Pons (tissue), 1 donor: ENCODE data around the gene HECTD1.

Source experiments
- DNase-seq: peaks from one replicate; pipeline ENCODE4 v3.0.0-alpha.2; 2016; ENCODE audit warnings: low spot score

Gene HECTD1

DNA sequence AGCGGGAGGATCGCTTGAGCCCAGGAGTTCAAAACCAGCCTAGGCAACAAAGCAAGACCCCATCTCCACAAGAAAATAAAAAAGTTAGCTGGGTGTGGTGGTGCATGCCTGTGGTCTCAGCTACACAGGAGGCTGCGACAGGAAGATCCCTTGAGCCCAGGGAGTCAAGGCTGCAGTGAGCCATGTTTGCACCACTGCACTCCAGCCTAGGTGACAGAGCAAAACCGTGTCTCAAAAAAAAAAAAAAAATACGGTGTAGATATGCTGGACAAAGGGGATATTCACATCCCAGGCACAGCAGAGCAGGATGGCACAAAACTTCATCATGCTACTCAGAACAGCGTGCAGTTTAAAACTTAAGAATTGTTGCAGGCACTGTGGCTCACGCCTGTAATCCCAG is 156.6 kb downstream of the HECTD1 start:
- no peak for DNase-seq
